ENCODE data around the gene PDE4C.
A peak's percentile ranks its signal among the peaks of the same experiment; 100 is the strongest.

Gene PDE4C

GRCh38 chr19:18198374-18198773 lies 27.9 kb downstream of the PDE4C start:
- Mint-ChIP-seq H3K4me1 (peaks cover 30% of the 10 kb centered on the region), H3K27me3 (no peaks in the 10 kb centered on the region), H3K36me3 (no peaks in the 10 kb centered on the region), H3K27ac (no peak overlapping the region), H3K4me3 (no peak overlapping the region), H3K9me3 (no peaks in the 10 kb centered on the region)

GRCh38 chr19:18197941-18198340 lies 28.3 kb downstream of the PDE4C start:
- H3K27ac Mint-ChIP-seq: no peak overlapping the region
- H3K9me3 Mint-ChIP-seq: no peaks in the 10 kb centered on the region
- peaks cover 26% of the 10 kb centered on the region for H3K4me1 Mint-ChIP-seq
- no peaks in the 10 kb centered on the region for H3K27me3 Mint-ChIP-seq
- no peaks in the 10 kb centered on the region for H3K36me3 Mint-ChIP-seq
- no peak overlapping the region for H3K4me3 Mint-ChIP-seq

- H3K36me3 Mint-ChIP-seq: no peaks in the 10 kb centered on the region
- peaks cover 22% of the 10 kb centered on the region for H3K4me1 Mint-ChIP-seq
- no peaks in the 10 kb centered on the region for H3K27me3 Mint-ChIP-seq
- no peak overlapping the region for H3K27ac Mint-ChIP-seq
- no peak overlapping the region for H3K4me3 Mint-ChIP-seq
- H3K9me3 Mint-ChIP-seq: no peaks in the 10 kb centered on the region
Measured at GRCh38 chr19:18197306-18197705, 28.9 kb downstream of the PDE4C start.

GRCh38 chr19:18196511-18196845 lies 29.8 kb downstream of the PDE4C start:
- no peak overlapping the region for H3K27ac Mint-ChIP-seq

GRCh38 chr19:18194554-18195238 lies 31.5 kb downstream of the PDE4C start:
- no peaks in the 10 kb centered on the region for H3K9me3 Mint-ChIP-seq
- peak overlapping the region; percentile 12 for H3K27ac Mint-ChIP-seq
- H3K4me3 Mint-ChIP-seq: peak overlapping the region; percentile 88
- no peaks in the 10 kb centered on the region for H3K36me3 Mint-ChIP-seq
- H3K4me1 Mint-ChIP-seq: peaks cover 20% of the 10 kb centered on the region
- no peaks in the 10 kb centered on the region for H3K27me3 Mint-ChIP-seq

More at GRCh38 chr19:18196511-18196845, 29.8 kb downstream of the PDE4C start:
- Mint-ChIP-seq H3K9me3 (no peaks in the 10 kb centered on the region), H3K4me3 (peak overlapping the region; percentile 57), H3K4me1 (peaks cover 22% of the 10 kb centered on the region), H3K36me3 (no peaks in the 10 kb centered on the region), H3K27me3 (no peaks in the 10 kb centered on the region)

- H3K4me1 Mint-ChIP-seq: peaks cover 20% of the 10 kb centered on the region
- no peaks in the 10 kb centered on the region for H3K36me3 Mint-ChIP-seq
Measured at GRCh38 chr19:18194181-18194530, 32.1 kb downstream of the PDE4C start.

GRCh38 chr19:18193388-18194180 lies 32.7 kb downstream of the PDE4C start:
- no peaks in the 10 kb centered on the region for H3K36me3 Mint-ChIP-seq
- peaks cover 20% of the 10 kb centered on the region for H3K4me1 Mint-ChIP-seq
- no peaks in the 10 kb centered on the region for H3K27me3 Mint-ChIP-seq
- H3K9me3 Mint-ChIP-seq: no peaks in the 10 kb centered on the region
- H3K27ac Mint-ChIP-seq: peak overlapping the region; percentile 69
- H3K4me3 Mint-ChIP-seq: peak overlapping the region; percentile 88

More at GRCh38 chr19:18194181-18194530, 32.1 kb downstream of the PDE4C start:
- no peak overlapping the region for H3K27ac Mint-ChIP-seq
- no peaks in the 10 kb centered on the region for H3K9me3 Mint-ChIP-seq
- peak overlapping the region; percentile 88 for H3K4me3 Mint-ChIP-seq
- no peaks in the 10 kb centered on the region for H3K27me3 Mint-ChIP-seq

- Mint-ChIP-seq H3K27me3 (no peaks in the 10 kb centered on the region), H3K4me1 (peaks cover 20% of the 10 kb centered on the region), H3K36me3 (no peaks in the 10 kb centered on the region), H3K9me3 (no peaks in the 10 kb centered on the region), H3K27ac (peak within 1 kb of the TSS; percentile 69), H3K4me3 (peak within 1 kb of the TSS; percentile 88)
Measured at GRCh38 chr19:18192673-18193387, 33.4 kb downstream of the PDE4C start, which contains the start of gene MPV17L2. Gene MPV17L2, plus strand, starts transcription at chr19:18193218. Its CDS starts 64 bp downstream, at chr19:18193282.

GRCh38 chr19:18191640-18192062 lies 34.6 kb downstream of the PDE4C start:
- peak overlapping the region; percentile 69 for H3K27ac Mint-ChIP-seq
- no peaks in the 10 kb centered on the region for H3K9me3 Mint-ChIP-seq
- peak overlapping the region; percentile 88 for H3K4me3 Mint-ChIP-seq
- no peaks in the 10 kb centered on the region for H3K36me3 Mint-ChIP-seq
- no peaks in the 10 kb centered on the region for H3K27me3 Mint-ChIP-seq
- peaks cover 20% of the 10 kb centered on the region for H3K4me1 Mint-ChIP-seq

- Mint-ChIP-seq H3K27ac (no peak overlapping the region), H3K9me3 (no peaks in the 10 kb centered on the region), H3K4me1 (peaks cover 20% of the 10 kb centered on the region), H3K27me3 (peaks cover 1% of the 10 kb centered on the region), H3K36me3 (no peaks in the 10 kb centered on the region), H3K4me3 (no peak overlapping the region)
Measured at GRCh38 chr19:18190278-18190677, 36.0 kb downstream of the PDE4C start.

- Mint-ChIP-seq H3K9me3 (no peaks in the 10 kb centered on the region), H3K27me3 (peaks cover 1% of the 10 kb centered on the region), H3K4me3 (no peak overlapping the region), H3K4me1 (no peaks in the 10 kb centered on the region), H3K36me3 (no peaks in the 10 kb centered on the region), H3K27ac (no peak overlapping the region)
Measured at GRCh38 chr19:18185538-18185937, 40.7 kb downstream of the PDE4C start.

- H3K4me1 Mint-ChIP-seq: no peaks in the 10 kb centered on the region
Measured at GRCh38 chr19:18183529-18183928, 42.7 kb downstream of the PDE4C start.

GRCh38 chr19:18179957-18180356 lies 46.3 kb downstream of the PDE4C start:
- H3K4me1 Mint-ChIP-seq: no peaks in the 10 kb centered on the region
- no peak overlapping the region for H3K4me3 Mint-ChIP-seq
- H3K27ac Mint-ChIP-seq: no peak overlapping the region
- no peaks in the 10 kb centered on the region for H3K9me3 Mint-ChIP-seq
- no peaks in the 10 kb centered on the region for H3K27me3 Mint-ChIP-seq
- no peaks in the 10 kb centered on the region for H3K36me3 Mint-ChIP-seq

More at GRCh38 chr19:18183529-18183928, 42.7 kb downstream of the PDE4C start:
- Mint-ChIP-seq H3K27ac (no peak overlapping the region), H3K4me3 (no peak overlapping the region), H3K27me3 (peaks cover 1% of the 10 kb centered on the region), H3K36me3 (no peaks in the 10 kb centered on the region), H3K9me3 (no peaks in the 10 kb centered on the region)

GRCh38 chr19:18176367-18177310 lies 49.6 kb downstream of the PDE4C start:
- Mint-ChIP-seq H3K4me1 (peaks cover 5% of the 10 kb centered on the region), H3K9me3 (no peaks in the 10 kb centered on the region), H3K27me3 (no peaks in the 10 kb centered on the region), H3K36me3 (no peaks in the 10 kb centered on the region), H3K4me3 (no peak overlapping the region), H3K27ac (no peak overlapping the region)

GRCh38 chr19:18174983-18175382 lies 51.3 kb downstream of the PDE4C start:
- peak overlapping the region; percentile 39 for H3K4me3 Mint-ChIP-seq
- no peaks in the 10 kb centered on the region for H3K27me3 Mint-ChIP-seq
- H3K9me3 Mint-ChIP-seq: no peaks in the 10 kb centered on the region
- peaks cover 5% of the 10 kb centered on the region for H3K4me1 Mint-ChIP-seq
- no peak overlapping the region for H3K27ac Mint-ChIP-seq
- H3K36me3 Mint-ChIP-seq: no peaks in the 10 kb centered on the region

Data from activated naive CD4-positive, alpha-beta T cell treated with anti-CD3 and anti-CD28 coated beads, Interleukin-2, amount 50 U/mL, for 24 hours (primary cell).